Inferior parietal cortex (tissue), 1 donor: ENCODE data around the gene TOR1AIP2.

Experiments used
- DNase-seq: peaks from one replicate; pipeline ENCODE4 v3.0.0-alpha.2; 2016; ENCODE audit errors: extremely low spot score

The TOR1AIP2 gene

DNA sequence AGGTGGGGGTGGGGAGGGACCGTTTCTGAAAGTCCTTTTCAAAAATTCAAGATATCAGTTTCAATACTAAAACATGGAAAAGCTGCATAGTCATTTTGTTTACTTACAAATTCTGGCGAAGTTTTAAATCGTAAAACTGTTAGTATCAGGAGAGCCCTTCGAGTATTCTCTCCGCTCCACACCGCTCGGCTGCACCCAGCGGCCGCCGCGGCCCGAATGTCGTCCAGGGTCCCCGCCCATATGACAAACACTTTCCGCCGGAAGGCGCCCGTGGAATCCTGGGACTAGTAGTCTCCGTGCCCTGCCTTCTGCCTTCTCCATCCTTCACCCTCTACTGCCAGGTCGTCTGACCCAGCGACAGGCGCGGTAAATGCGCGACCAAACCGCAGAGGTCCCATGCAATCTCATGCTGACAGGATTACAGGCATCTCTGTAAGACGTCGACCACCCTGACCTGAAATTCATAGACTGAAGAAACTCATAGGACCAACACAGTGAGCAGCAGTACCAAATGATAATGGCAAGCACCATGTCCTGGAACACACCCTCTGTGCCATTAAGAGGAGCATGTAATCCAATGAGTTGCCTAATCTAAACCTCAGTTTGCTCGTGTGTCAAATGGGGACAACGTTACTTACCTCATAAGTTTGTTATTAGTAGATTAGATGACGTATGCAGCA lies at the start of gene TOR1AIP2:
TOR1AIP2 (minus strand) TSS at position 218 of the 680 bp plus-strand sequence. CDS start 25,138 bp downstream, outside the sequence.
- DNase-seq = peak; percentile 96

DNA sequence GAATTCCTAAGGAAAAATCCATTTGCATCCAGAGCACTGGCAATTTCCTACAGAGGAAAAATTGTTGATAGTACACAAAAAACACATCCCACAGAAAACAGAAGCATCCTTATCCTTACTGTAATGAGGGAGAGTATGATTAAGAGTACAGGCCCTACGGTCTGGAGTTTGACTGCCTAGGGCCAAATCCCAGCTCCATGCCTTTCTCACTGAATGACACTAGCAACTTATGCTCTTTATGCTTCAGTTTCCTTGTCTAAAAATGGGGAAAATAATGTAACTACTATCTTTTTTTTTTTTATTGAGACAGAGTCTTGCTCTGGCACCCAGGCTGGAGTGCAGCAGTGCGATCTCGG lies 49.2 kb upstream of the TOR1AIP2 start:
- DNase-seq = no peak

DNA sequence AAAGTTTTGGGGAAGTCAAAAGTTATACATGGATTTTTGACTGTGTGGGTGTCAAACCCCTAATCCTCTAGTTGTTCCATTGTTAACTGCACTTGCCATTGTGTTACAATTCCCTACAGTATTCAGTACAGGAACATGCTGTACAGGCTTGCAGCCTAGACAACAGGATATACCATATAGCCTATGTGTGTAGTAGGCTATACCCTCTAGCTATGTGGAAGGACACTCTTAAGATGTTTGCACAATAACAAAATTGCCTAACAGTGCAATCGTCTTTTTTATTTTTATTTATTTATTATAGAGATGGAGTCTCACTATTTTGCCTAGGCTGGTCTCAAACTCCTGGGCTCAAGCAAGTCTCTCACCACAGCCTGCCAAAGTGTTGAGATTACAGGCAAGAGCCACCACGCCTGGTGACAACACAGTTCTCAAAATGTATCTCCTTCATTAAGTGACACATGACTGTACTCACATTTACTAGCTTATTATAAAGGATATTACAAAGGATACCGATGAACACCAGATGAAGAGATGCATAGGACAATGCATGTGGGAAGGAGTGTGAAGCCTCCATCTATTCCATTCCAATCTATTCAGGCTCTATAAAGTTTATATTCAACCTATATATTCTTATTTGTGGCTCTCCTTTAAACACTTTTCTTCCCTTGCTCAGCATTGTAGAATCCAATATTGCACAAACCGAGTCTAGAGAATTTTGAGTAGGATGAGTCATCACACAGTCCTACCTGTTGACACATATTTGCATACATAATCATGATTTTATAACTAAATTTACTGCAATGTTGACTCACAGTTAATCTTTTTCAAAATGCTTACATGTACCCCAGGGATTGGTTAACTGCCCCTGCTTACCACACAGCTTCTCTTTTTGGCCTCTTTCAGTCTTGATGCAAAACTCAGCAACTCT lies 48.6 kb upstream of the TOR1AIP2 start:
- DNase-seq = no peak

DNA sequence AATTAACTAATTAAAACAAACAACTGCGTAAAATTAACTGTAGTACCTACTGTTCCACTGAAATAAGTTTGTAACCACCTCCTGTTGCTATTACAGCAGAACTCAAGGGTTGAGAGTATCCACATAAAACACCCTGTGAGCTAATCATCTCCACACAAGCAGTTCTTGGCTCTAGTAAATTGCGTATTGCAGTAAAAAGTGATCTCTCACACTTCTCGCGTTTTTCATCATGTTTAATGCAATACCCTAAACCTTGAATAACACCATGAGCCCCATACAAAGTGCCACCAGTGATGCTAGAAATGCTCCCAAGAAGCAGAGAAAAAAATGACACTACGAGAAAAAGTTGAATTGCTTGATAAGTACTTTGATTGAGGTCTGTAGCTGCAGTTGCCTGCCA lies 47.7 kb upstream of the TOR1AIP2 start:
- DNase-seq = no peak

DNA sequence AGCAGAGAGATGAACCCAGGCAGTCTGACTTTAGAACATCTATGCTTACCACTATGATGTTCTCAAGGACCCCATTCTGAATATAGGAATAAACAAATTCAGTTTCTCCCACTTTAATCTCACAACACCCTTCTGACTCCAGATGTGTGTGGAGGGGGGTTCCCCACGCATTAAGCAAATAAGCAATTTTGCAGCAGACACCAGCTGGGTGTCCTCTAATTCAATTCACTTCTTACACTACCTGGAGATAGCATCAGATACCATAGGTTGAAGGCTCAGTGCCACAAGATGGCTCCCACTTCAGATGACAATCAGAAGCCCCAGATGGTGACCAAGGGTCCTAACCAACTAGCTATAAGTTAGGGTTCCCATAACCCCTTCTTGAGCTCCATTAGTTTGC lies 46.7 kb upstream of the TOR1AIP2 start:
- no peak for DNase-seq

DNA sequence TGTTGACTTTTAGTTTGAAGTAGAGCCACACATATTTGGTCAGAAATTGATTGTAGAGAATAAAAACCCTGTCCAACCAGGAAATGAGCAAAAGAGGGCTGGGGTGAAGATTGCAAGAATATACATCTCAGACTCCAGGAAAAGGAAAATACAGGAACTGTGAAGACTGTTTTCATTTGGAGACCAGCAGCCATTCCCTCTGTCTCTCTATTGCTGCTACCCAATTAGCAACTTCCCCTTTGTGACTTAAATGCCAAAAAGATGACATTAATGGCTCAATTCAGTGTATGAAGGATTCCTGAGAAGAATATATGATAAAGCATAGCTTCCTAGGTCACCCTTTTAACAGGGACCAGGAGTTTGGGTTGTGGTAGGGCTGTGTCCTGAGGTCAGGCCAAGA lies 45.4 kb upstream of the TOR1AIP2 start:
- no peak for DNase-seq

GRCh38 chr1:179921981-179922872 lies 44.6 kb upstream of the TOR1AIP2 start:
- DNase-seq = no peak

GRCh38 chr1:179921472-179921871 lies 43.9 kb upstream of the TOR1AIP2 start:
- no peak for DNase-seq

DNA sequence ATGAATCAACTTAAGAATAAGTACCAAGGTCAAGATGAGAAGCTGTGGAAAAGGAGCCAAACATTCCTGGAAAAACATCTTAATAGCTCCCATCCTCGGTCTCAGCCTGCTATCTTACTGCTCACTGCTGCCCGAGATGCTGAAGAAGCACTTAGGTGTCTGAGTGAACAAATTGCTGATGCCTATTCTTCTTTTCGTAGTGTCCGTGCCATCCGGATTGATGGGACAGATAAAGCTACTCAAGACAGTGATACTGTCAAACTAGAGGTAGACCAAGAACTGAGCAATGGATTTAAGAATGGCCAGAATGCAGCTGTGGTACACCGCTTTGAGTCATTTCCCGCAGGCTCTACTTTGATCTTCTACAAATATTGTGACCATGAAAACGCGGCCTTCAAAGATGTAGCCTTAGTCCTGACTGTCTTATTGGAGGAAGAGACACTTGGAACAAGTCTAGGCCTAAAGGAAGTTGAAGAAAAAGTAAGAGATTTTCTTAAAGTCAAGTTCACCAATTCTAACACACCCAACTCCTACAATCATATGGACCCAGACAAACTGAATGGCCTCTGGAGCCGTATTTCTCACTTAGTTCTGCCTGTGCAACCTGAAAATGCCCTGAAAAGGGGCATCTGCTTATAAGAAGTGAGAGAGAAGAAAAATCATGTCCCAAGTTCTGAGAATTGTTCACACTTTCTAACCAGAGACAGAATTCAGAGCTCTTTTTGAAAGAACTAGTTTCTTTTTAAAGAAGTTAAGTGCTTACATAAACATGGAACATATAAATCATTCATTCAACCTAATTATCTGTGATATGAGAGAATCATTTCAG lies 40.2 kb upstream of the TOR1AIP2 start:
- no peak for DNase-seq

GRCh38 chr1:179911812-179912211 lies 34.2 kb upstream of the TOR1AIP2 start:
- DNase-seq = no peak

GRCh38 chr1:179910934-179911333 lies 33.3 kb upstream of the TOR1AIP2 start:
- DNase-seq = no peak

DNA sequence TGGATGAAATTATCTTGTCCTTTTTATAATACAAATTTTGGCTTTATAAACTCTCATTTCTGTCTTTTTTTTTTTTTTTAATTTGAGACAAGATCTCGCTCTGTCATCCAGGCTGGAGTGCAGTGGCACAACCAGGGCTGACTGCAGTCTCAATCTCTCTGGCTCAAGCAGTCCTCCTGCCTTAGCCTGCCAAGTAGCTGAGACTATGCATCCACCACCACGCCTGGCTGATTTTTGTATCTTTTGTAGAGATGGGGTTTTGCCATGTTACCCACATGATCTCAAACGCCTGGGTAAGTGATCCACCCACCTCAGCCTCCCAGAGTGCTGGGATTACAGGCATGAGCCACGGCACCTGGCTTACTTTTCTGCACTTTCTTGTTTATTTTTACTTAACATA lies 12.0 kb upstream of the TOR1AIP2 start:
- DNase-seq = no peak

GRCh38 chr1:179888071-179888470 lies 10.5 kb upstream of the TOR1AIP2 start:
- no peak for DNase-seq

GRCh38 chr1:179883745-179884138 lies 6.1 kb upstream of the TOR1AIP2 start:
- no peak for DNase-seq

DNA sequence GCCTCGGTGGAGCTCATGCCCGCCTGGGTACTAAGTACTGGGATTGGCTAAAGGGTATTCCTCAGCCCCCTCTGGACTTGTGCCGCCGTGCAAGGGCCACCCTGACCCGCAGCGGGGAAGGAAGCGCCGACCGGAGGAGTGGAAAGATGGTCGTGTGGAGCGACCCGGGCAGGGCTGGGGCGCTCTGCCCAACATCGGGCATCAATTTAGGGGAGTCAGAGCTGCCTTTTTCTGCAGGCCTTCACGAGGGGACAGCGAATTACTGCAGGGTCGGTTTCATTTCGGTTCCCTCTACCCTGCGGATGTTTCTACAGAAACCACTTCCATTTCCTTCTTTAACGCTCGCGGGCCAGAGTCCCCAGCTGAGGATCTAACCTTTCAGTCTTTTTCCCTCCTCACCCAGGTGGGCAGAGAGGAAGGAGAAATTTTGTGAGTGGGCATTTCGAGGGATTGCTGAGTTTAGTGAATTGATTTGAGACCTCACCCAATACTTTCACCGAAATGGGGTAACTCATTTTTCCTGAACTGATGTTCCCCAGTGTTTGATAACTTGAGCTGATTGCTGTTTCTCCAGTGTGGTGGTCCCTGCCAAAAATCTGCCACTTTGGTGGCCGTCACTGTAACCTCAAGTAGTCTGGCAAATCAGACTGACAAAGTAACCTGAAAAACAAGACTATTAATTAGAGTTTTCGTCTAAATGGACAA lies 5.6 kb upstream of the TOR1AIP2 start:
- DNase-seq = no peak

- DNase-seq = peak; percentile 98
Measured at GRCh38 chr1:179882253-179883039, 4.8 kb upstream of the TOR1AIP2 start, which contains the start of gene TOR1AIP1. Gene TOR1AIP1, plus strand, starts transcription at chr1:179882285. Its CDS starts 218 bp downstream, at chr1:179882503.

DNA sequence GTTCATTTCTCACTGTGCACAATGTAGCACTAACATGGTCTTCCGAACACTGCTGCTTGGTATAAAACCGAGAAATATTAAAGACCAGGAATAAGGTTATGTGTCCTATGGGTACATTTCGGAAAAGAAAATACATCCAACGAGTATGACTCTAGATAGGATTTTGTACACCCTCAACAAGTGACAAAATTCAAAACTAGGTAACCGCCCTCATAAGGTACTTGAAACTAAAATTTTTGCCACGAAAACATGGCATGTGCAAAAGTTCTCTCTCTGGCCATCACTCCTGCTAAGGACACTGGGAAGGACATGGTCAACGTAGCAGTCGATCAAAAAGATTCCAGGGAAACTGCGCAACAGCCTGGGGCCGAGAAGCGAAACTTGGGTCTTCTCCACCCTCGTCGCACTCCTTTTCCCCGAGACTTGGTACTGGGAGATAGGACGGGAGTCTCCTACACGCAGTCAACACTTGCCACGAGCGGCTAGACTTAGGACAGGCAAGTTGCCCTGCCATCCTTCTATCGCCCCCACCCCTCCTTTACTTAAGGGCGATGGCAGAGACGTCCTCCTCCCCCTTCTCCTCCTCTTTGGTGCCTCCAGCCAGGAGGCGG lies 4.1 kb upstream of the TOR1AIP2 start:
- DNase-seq = no peak

DNA sequence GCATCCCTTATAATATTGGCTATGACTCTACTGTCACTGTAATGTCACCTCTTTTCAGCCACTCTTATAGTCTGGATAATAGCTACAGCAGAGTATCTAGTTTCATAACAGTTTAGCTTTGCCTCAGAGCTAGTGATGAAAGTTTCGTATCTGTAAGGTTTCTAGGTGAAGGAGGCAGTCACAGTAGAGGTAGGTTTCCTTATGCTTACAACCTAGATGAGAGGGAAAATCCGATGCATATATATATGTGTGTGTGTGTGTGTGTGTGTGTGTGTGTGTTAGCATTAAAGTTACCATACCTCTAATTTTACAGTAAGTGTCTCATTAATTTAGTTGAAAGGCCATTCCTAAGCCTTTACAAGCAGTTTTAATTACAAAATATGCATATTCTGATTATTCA lies 2.2 kb upstream of the TOR1AIP2 start:
- DNase-seq = no peak

DNA sequence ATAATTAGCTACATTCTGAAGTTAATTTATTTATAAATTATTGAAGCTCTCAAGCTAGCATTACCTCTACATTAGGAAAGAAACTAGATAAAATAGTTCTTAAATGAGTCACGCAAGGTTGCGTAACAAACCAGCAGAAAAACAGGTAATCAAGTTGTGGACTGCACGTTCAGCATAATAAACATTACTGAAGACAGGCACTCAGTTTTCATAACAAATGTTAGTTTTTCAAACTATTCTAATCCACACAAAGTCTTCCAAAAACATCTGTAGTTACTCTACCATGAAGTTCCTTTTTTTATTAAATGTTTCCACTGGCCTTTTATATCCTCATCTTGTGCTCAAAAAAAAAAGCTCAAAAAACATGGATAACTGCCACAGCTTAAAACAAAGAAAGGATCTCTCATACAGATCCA lies 1.3 kb downstream of the TOR1AIP2 start:
- DNase-seq = no peak
